Spleen (tissue), 11 donors: ENCODE data around the gene RRP1. TPM values are rescaled to one million over a fixed set of nuclear protein-coding genes. Genes with fewer than 3 reads are reported as not detected.
A peak's percentile ranks its signal among the peaks of the same experiment; 100 is the strongest.

Source experiments
- DNase-seq: peaks from one replicate; pipeline ENCODE4 v3.0.0-alpha.2; 2020
- H3K27ac ChIP-seq, 8 donors: fragments of 200-600 bp; sonication (generic) in 7 of 8; 1 replicate in 4 of 8; 2 replicates in 4 of 8; pipeline versions ENCODE4 v1.5.0 to v1.8.0; 2016 to 2021; ENCODE audit warnings: inconsistent platforms in 4 of 8, mild to moderate bottlenecking in 4 of 8, moderate library complexity in 1 of 8
- H3K27me3 ChIP-seq, 7 donors: fragments of 200-600 bp; sonication (generic) in 6 of 7; replicated peaks in 1 of 7; 1 replicate in 4 of 7; 2 replicates in 3 of 7; pipeline versions ENCODE4 v1.5.0 to v1.8.0; 2016 to 2021; ENCODE audit warnings: inconsistent platforms in 3 of 7, mild to moderate bottlenecking in 1 of 7
- H3K36me3 ChIP-seq, 6 donors: fragments of 200-600 bp; sonication (generic) in 5 of 6; 1 replicate in 4 of 6; 2 replicates in 2 of 6; pipeline versions ENCODE4 v1.5.0 to v1.8.0; 2016 to 2021; ENCODE audit warnings: inconsistent platforms in 2 of 6
- H3K4me1 ChIP-seq, 6 donors: fragments of 200-600 bp; sonication (generic) in 5 of 6; 1 replicate in 3 of 6; 2 replicates in 3 of 6; pipeline versions ENCODE4 v1.5.0 to v1.8.0; 2016 to 2021; ENCODE audit warnings: inconsistent platforms in 3 of 6
- H3K4me3 ChIP-seq, 8 donors: fragments of 200-600 bp; sonication (generic) in 7 of 8; 1 replicate in 4 of 8; 2 replicates in 4 of 8; pipeline versions ENCODE4 v1.5.0 to v1.8.0; 2016 to 2021; ENCODE audit warnings: inconsistent platforms in 4 of 8, mild to moderate bottlenecking in 4 of 8, moderate library complexity in 2 of 8
- H3K9me3 ChIP-seq, 8 donors: fragments of 200-600 bp; sonication (generic) in 7 of 8; 1 replicate in 4 of 8; 2 replicates in 4 of 8; pipeline versions ENCODE4 v1.5.0 to v1.8.0; 2016 to 2021; ENCODE audit warnings: inconsistent platforms in 4 of 8
- CTCF ChIP-seq, 11 experiments: fragments of 200-600 bp in 7 of 11; fragments of 450-650 bp in 4 of 11; sonication (generic) in 4 of 11; IDR thresholded peaks in 8 of 11; conservative IDR thresholded peaks in 3 of 11; 1 replicate in 7 of 11; 2 replicates in 4 of 11; pipeline versions ENCODE4 v1.4.0 to v1.8.0; 2016 to 2021; ENCODE audit warnings: antibody characterized with exemption in 11 of 11, inconsistent platforms in 4 of 11, mild to moderate bottlenecking in 1 of 11
- POLR2A ChIP-seq, 3 donors: fragments of 450-650 bp; IDR thresholded peaks; one replicate each; pipeline ENCODE4 v1.5.1; 2017; ENCODE audit warnings: antibody characterized with exemption in 3 of 3, mild to moderate bottlenecking in 1 of 3
- POLR2AphosphoS5 ChIP-seq, 3 donors: sonication (generic); formaldehyde crosslinking; IDR thresholded peaks; one replicate each; pipeline ENCODE4 v1.5.1; 2017; ENCODE audit warnings: antibody characterized with exemption in 3 of 3
- WGBS, 5 donors: extraction: QIAGEN DNeasy Blood & Tissue Kit in 3 of 5; methylation state at CpG; one replicate each; pipeline versions ENCODE4 v1.1.5 to v1.1.7; 2013 to 2018; 5-methylcytosine and 5-hydroxymethylcytosine counted together
- intact Hi-C: fragments of 100-400 bp; cut with DNase I; formaldehyde crosslinking; loops from one replicate; pipeline ENCODE4 v1.15.0; 2023; ENCODE audit warnings: low total_unique reads
- polyA plus RNA-seq, 3 donors: library from polyadenylated mRNA; stranded (reverse); fragments of 200-250 nt; gene quantifications; one replicate each; pipeline ENCODE4 v1.2.1, GENCODE V29; 2013
- total RNA-seq, 7 donors: library from RNA; depleted of rRNA in 3 of 7; stranded (reverse); fragments of >200 nt in 3 of 7; fragmentation: NEBNext Ultra II Directional in 4 of 7; extraction: Animal tissue kit (Norgen Biotek cat#: 25700) in 4 of 7; gene quantifications; one replicate each; pipeline versions ENCODE4 v1.1.0 to v1.2.1, GENCODE V29; 2016 to 2021
- donor health status: healthy with polysubstance abuse.
- donor health status: DM: no; HTN: no; CAD: no; lungs with moderate emphysema.
- donor health status: DM: no; HTN: no; CAD: no.
- donor health status: Bipolar disorder and iron deficiency.
- donor health status: healthy.
- donor health status: DM: no; HTN: no; CAD: no.
- donor health status: DM: yes; HTN: yes; CAD: no.

The RRP1 gene
- total and polyA plus RNA-seq, 10 donors: 11.5 to 26.9 (median 18.6) TPM

GRCh38 chr21:43794857-43795256 is 5.5 kb downstream of the RRP1 start:
- H3K9me3 ChIP-seq: no peaks in the 10 kb centered on the region
- H3K36me3 ChIP-seq: peaks cover 4 to 88% (median 84%) of the 10 kb centered on the region in 6 donors
- H3K4me3 ChIP-seq: no peak overlapping the region
- DNase-seq: peak; percentile 66
- peaks cover 13 to 33% (median 16%) of the 10 kb centered on the region in 6 donors for H3K4me1 ChIP-seq
- no peaks in the 10 kb centered on the region for H3K27me3 ChIP-seq
- no peak overlapping the region for H3K27ac ChIP-seq
- 86 to 99% (median 91%) methylated on average over 12 to 14 of the region's 14 CpGs for WGBS, 5 donors
- intact Hi-C loops: no loop called here
- TF ChIP-seq POLR2A (IDR thresholded peaks at IDR 0.05) (no peak), POLR2AphosphoS5 (IDR thresholded peaks at IDR 0.05) (peak in 2 of 3 donors; percentile 5 to 12)

DNA sequence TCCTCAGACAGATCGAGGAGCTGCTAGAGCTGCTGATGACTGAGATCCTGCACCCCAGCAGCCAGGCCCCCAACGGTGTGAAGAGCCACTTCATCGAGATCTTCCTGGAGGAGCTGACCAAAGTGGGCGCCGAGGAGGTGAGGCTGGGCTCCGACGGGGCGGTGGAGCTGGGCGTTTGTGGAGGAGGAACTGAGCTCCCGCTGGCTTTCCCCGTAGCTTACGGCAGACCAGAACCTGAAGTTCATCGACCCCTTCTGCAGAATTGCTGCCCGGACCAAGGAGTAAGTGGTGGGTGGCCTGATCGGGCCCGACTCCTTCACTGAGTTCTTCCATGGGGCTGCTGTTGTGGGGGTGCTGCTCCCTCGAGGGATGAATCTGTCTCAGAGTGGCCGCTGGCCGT is 8.0 kb downstream of the RRP1 start:
- Histone ChIP-seq H3K27me3 (no peaks in the 10 kb centered on the region), H3K27ac (no peak overlapping the region), H3K36me3 (peaks cover 4 to 100% (median 99%) of the 10 kb centered on the region in 6 donors), H3K4me3 (no peak overlapping the region), H3K9me3 (no peaks in the 10 kb centered on the region), H3K4me1 (peaks cover 0 to 7% (median 0%) of the 10 kb centered on the region in 6 donors)
- intact Hi-C loops: no loop called here
- WGBS, 5 donors: 90 to 100% (median 92%) methylated on average over 1 to 19 of the region's 19 CpGs
- TF ChIP-seq POLR2AphosphoS5 (IDR thresholded peaks at IDR 0.05) (no peak), POLR2A (IDR thresholded peaks at IDR 0.05) (no peak), CTCF (IDR thresholded peaks at IDR 0.05 in 8 of 11, conservative IDR thresholded peaks at IDR 0.05 in 3 of 11) (no peak)
- peak; percentile 70 for DNase-seq

DNA sequence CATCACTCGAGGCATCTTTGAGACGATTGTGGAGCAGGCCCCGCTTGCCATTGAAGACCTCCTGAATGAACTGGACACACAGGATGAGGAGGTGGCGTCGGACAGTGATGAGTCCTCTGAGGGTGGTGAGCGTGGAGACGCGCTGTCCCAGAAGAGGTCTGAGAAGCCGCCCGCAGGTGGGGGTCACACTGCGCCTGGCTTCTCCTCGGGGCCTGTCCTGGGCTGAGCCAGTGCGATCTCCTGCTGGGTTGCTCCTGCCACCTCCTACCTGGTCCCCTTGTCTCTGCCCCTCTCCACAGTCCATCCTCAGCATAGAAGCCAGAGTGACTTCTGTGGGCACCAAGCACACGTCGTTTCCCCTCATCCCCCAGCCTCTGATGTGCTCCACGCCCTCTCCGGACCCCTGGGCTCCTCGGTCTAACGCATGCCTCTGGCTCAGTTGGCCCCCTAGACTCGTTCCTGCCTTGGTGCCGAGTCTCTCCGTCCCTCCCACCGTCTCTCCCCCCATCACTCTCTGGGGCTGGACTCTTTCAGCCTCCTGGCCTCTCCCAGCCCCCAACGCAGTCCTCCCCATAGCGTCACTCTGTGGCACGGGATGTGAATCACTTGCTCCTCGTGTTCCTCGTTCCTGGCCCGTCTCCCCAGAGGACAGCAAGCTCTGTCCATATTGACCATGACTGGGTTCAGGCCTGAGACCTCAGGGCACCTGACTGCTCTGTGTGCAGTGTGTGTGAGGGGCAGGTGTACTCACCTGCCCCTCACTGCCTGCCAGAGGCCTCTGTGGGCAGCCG is 8.7 kb downstream of the RRP1 start:
- Histone ChIP-seq H3K4me3 (no peak overlapping the region), H3K9me3 (no peaks in the 10 kb centered on the region), H3K27me3 (no peaks in the 10 kb centered on the region), H3K36me3 (peaks cover 4 to 100% (median 99%) of the 10 kb centered on the region in 6 donors), H3K27ac (no peak overlapping the region), H3K4me1 (peaks cover 0 to 4% (median 0%) of the 10 kb centered on the region in 6 donors)
- TF ChIP-seq POLR2A (IDR thresholded peaks at IDR 0.05): no peak
- peak in 1 of 3 donors; percentile 13 for TF ChIP-seq POLR2AphosphoS5 (IDR thresholded peaks at IDR 0.05)
- TF ChIP-seq CTCF (IDR thresholded peaks at IDR 0.05 in 8 of 11, conservative IDR thresholded peaks at IDR 0.05 in 3 of 11): no peak
- 91 to 95% (median 93%) methylated on average over 26 to 30 of the region's 30 CpGs for WGBS, 5 donors
- no peak for DNase-seq
- intact Hi-C loops: no loop called here

DNA sequence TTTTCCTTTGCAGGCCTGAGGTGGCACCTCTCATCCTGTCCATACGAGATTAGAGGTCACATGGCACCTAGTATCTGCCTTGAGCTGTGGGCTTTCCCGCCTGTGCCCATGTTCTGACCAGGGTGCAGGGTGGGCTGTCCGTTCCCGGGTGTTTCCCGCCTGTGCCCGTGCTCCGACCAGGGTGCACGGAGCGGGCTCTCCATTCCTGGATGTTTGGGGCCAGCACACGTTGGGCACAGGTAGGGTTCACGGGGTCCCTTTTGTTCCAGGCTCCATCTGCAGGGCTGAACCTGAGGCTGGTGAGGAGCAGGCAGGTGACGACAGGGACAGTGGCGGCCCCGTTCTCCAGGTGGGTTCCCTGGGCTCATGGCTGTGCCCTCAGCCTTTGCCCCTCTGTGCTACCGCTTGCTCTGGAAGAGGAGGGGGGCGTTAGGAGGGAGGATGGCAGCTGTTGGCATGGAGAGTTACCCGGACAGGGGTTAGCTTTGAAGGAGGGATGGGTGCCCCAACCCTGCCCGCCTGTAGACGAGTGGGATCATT is 10.0 kb downstream of the RRP1 start:
- 87 to 95% (median 91%) methylated on average over 19 of the region's 19 CpGs for WGBS, 5 donors
- Histone ChIP-seq H3K36me3 (peaks cover 4 to 100% (median 98%) of the 10 kb centered on the region in 6 donors), H3K27me3 (no peaks in the 10 kb centered on the region), H3K9me3 (no peaks in the 10 kb centered on the region), H3K4me3 (no peak overlapping the region), H3K4me1 (peaks cover 0 to 8% (median under 1%) of the 10 kb centered on the region in 6 donors), H3K27ac (no peak overlapping the region)
- intact Hi-C loops: no loop called here
- DNase-seq: no peak
- TF ChIP-seq POLR2AphosphoS5 (IDR thresholded peaks at IDR 0.05) (peak in 1 of 3 donors; percentile 10), POLR2A (IDR thresholded peaks at IDR 0.05) (no peak), CTCF (IDR thresholded peaks at IDR 0.05 in 8 of 11, conservative IDR thresholded peaks at IDR 0.05 in 3 of 11) (no peak)
